ENCODE results near the gene CCDC14.

CCDC14 gene

DNA sequence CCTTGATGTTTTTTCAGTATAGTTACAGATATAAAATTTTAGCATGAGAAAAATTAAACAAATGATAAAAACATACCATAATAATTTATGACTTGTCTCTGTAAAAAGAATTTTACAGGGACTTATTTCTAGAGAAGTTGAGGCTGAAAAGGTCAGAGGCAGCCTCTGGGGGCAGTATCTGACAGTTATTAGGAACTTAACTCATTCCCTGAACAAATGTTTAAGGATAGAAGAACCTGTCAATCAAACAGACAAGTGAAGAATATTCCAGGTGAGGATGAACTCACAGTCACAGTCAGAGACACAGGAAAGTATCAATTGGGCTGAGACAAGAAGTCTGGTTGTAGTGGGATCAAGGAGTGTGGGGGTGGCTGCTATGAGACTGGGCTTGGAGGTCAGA, 84.2 kb downstream of the CCDC14 start:
- no peaks in the 10 kb centered on the region for H3K27me3 ChIP-seq (ENCODE audit: control insufficient read depth, insufficient read depth, low read length)
- no peaks in the 10 kb centered on the region for H3K36me3 ChIP-seq (ENCODE audit: insufficient read depth, low read length)
- H3K9ac ChIP-seq (ENCODE audit: low read depth, low read length), result no peak overlapping the region
- no peak overlapping the region for H3K4me3 ChIP-seq (ENCODE audit: low read length)
- H3K4me2 ChIP-seq (ENCODE audit: low read length), result no peak overlapping the region
- H3K9me3 ChIP-seq (replicated peaks; ENCODE audit: low read length), result no peaks in the 10 kb centered on the region
- H3K4me1 ChIP-seq (ENCODE audit: control insufficient read depth, insufficient read depth, low read length), result peaks cover 6% of the 10 kb centered on the region

GRCh38 chr3:123872621-123873020, 88.4 kb downstream of the CCDC14 start:
- no peaks in the 10 kb centered on the region for H3K9me3 ChIP-seq (replicated peaks; ENCODE audit: low read length)
- H3K36me3 ChIP-seq (ENCODE audit: insufficient read depth, low read length), result no peaks in the 10 kb centered on the region
- H3K9ac ChIP-seq (ENCODE audit: low read depth, low read length), result no peak overlapping the region
- peaks cover 13% of the 10 kb centered on the region for H3K4me1 ChIP-seq (ENCODE audit: control insufficient read depth, insufficient read depth, low read length)
- H3K4me3 ChIP-seq (ENCODE audit: low read length), result no peak overlapping the region
- no peaks in the 10 kb centered on the region for H3K27me3 ChIP-seq (ENCODE audit: control insufficient read depth, insufficient read depth, low read length)
- H3K4me2 ChIP-seq (ENCODE audit: low read length), result no peak overlapping the region

DNA sequence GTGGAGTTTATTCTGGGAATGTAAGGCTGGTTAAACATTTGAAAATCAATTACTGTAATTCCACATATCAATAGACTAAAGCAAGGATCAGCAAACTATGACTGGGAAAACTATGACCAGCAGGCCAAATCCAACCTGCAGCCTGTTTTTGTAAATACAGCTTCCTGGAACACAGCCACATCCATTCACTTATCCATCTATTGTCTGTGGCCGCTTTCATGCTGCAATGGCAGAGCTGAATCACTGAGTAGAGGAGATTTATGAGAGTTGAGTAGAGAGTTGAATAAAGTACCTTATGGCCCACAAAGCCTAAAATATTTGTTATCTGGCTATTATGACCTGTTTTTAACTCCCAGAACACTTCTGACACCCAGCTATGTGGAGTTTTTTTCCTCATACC, 89.1 kb downstream of the CCDC14 start:
- Histone ChIP-seq H3K27me3 (ENCODE audit: control insufficient read depth, insufficient read depth, low read length) (no peaks in the 10 kb centered on the region), H3K4me1 (ENCODE audit: control insufficient read depth, insufficient read depth, low read length) (peaks cover 13% of the 10 kb centered on the region)

GRCh38 chr3:123870033-123870432, 91.0 kb downstream of the CCDC14 start:
- Histone ChIP-seq H3K9ac (ENCODE audit: low read depth, low read length) (no peak overlapping the region), H3K4me2 (ENCODE audit: low read length) (no peak overlapping the region), H3K4me3 (ENCODE audit: low read length) (no peak overlapping the region), H3K9me3 (replicated peaks; ENCODE audit: low read length) (no peaks in the 10 kb centered on the region), H3K4me1 (ENCODE audit: control insufficient read depth, insufficient read depth, low read length) (peaks cover 13% of the 10 kb centered on the region), H3K27me3 (ENCODE audit: control insufficient read depth, insufficient read depth, low read length) (no peaks in the 10 kb centered on the region), H3K36me3 (ENCODE audit: insufficient read depth, low read length) (no peaks in the 10 kb centered on the region)

More for the DNA sequence above, 89.1 kb downstream of the CCDC14 start:
- H3K9me3 ChIP-seq (replicated peaks; ENCODE audit: low read length), result no peaks in the 10 kb centered on the region
- no peak overlapping the region for H3K4me3 ChIP-seq (ENCODE audit: low read length)
- H3K36me3 ChIP-seq (ENCODE audit: insufficient read depth, low read length), result no peaks in the 10 kb centered on the region
- H3K9ac ChIP-seq (ENCODE audit: low read depth, low read length), result no peak overlapping the region
- H3K4me2 ChIP-seq (ENCODE audit: low read length), result no peak overlapping the region

GRCh38 chr3:123869165-123869564, 91.9 kb downstream of the CCDC14 start:
- H3K9me3 ChIP-seq (replicated peaks; ENCODE audit: low read length), result no peaks in the 10 kb centered on the region
- H3K4me1 ChIP-seq (ENCODE audit: control insufficient read depth, insufficient read depth, low read length), result peaks cover 13% of the 10 kb centered on the region
- H3K9ac ChIP-seq (ENCODE audit: low read depth, low read length), result no peak overlapping the region
- H3K4me2 ChIP-seq (ENCODE audit: low read length), result no peak overlapping the region
- no peak overlapping the region for H3K4me3 ChIP-seq (ENCODE audit: low read length)
- H3K27me3 ChIP-seq (ENCODE audit: control insufficient read depth, insufficient read depth, low read length), result no peaks in the 10 kb centered on the region
- no peaks in the 10 kb centered on the region for H3K36me3 ChIP-seq (ENCODE audit: insufficient read depth, low read length)

DNA sequence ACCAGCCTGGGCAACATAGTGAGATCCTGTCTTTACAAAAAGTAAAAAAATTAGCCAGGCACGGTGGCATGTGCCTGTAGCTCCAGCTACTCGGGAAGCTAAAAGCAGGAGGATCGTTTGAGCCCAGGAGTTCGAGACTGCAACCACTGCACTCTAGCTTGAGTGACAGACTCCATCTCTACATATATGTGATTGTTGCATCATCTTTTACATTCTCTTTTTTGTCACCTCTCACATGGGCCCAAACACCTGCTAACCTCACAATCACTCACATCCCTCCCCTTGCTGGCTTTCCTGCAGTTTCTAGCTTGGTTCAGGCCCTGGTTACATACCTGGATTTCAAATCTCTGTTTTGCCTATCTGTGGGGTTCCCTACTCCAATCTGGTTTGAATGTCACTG, 96.3 kb downstream of the CCDC14 start:
- Histone ChIP-seq H3K4me3 (ENCODE audit: low read length) (no peak overlapping the region), H3K4me1 (ENCODE audit: control insufficient read depth, insufficient read depth, low read length) (peaks cover 5% of the 10 kb centered on the region), H3K9me3 (replicated peaks; ENCODE audit: low read length) (no peaks in the 10 kb centered on the region), H3K4me2 (ENCODE audit: low read length) (no peak overlapping the region), H3K36me3 (ENCODE audit: insufficient read depth, low read length) (no peaks in the 10 kb centered on the region), H3K9ac (ENCODE audit: low read depth, low read length) (no peak overlapping the region), H3K27me3 (ENCODE audit: control insufficient read depth, insufficient read depth, low read length) (no peaks in the 10 kb centered on the region)

All from skeletal muscle satellite cell (primary cell).